D721Med (cell line): ENCODE data around the gene GALR1.
"Not testable (repeated sequence)": the region's sequence is repeated elsewhere in the genome, so short reads cannot be mapped to it uniquely, and the experiment has no call there.

ENCODE experiments used
- DNase-seq: peaks from one replicate; pipeline ENCODE4 v3.0.0; 2011; ENCODE audit warnings: low spot score; ENCODE audit not compliant: insufficient read length
- FAIRE-seq: peaks from 2 replicates; lab custom pipeline; 2011; peaks lifted over from hg19 to GRCh38; lab: Jason Lieb, UNC
- TF ChIP-seq, protein P1 (sequence below): IDR thresholded peaks from 2 replicates; pipeline ENCODE4 v1.5.1; 2012; ENCODE audit warnings: mild to moderate bottlenecking, control low read depth; ENCODE audit not compliant: insufficient read depth; ENCODE audit errors: missing control alignments

The GALR1 gene

DNA sequence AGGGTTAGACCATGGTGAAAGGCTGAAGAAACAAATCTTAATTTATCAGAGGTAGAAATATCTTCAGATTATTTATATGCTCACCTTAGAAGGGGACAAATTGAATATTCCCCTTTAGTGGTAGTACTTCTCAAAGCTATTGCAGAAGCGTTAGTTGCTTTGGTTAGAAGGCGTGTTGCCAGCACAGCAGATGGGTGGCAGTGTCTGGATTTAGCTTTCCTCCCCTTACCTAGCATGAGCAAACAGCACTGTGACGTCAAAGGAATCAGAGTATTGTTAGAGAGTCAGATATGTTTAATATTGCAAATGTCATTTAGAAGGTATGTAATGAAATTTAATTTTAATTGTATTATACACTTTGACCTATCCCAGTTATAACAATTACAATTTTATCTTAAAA is 27.2 kb upstream of the GALR1 start:
- TF ChIP-seq, protein P1, sequence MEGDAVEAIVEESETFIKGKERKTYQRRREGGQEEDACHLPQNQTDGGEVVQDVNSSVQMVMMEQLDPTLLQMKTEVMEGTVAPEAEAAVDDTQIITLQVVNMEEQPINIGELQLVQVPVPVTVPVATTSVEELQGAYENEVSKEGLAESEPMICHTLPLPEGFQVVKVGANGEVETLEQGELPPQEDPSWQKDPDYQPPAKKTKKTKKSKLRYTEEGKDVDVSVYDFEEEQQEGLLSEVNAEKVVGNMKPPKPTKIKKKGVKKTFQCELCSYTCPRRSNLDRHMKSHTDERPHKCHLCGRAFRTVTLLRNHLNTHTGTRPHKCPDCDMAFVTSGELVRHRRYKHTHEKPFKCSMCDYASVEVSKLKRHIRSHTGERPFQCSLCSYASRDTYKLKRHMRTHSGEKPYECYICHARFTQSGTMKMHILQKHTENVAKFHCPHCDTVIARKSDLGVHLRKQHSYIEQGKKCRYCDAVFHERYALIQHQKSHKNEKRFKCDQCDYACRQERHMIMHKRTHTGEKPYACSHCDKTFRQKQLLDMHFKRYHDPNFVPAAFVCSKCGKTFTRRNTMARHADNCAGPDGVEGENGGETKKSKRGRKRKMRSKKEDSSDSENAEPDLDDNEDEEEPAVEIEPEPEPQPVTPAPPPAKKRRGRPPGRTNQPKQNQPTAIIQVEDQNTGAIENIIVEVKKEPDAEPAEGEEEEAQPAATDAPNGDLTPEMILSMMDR = no peak
- peak; percentile 93 for FAIRE-seq
- no peak for DNase-seq

DNA sequence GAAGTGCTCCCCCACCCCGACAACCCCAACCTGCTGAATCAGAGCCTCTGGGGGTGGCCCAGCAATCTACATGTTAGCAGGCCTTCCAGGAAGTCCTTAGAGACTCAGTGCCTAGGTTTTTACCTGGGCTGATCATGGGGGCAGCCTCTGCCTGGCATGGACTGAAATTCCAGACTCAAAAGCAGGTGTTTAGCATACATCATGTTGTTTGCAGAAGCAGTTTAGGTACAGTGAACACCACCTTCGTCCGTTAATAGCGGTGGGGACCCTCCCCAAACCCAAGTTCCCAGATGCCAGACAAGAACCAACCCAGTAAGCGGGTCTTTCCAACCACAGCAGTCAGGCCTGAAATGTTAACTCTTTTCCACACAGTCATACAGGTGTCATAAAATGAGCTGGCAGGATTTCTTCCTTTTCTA is 26.4 kb upstream of the GALR1 start:
- FAIRE-seq = peak; percentile 69
- TF ChIP-seq, protein P1 = no peak
- DNase-seq = no peak

DNA sequence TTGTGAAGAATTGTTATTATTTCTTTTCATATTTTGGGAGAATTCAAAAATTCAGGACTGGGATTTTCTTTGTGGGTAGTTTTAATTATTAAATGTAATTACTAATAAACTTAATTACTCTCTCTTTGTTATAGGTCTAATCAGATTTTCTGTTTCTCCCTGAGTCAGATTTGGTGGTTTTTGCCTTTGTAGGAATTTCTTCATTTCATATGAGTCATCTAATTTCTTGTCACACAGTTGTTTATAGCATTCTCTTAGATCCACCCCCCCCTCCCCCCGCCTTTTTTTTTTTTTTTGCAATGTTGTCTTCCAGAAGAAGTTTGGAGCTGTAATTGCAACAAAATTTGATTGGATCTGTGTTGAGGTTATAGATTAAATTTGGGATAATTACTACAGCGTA is 26.0 kb upstream of the GALR1 start:
- TF ChIP-seq, protein P1 = no peak
- DNase-seq (no peak), FAIRE-seq (no peak)

DNA sequence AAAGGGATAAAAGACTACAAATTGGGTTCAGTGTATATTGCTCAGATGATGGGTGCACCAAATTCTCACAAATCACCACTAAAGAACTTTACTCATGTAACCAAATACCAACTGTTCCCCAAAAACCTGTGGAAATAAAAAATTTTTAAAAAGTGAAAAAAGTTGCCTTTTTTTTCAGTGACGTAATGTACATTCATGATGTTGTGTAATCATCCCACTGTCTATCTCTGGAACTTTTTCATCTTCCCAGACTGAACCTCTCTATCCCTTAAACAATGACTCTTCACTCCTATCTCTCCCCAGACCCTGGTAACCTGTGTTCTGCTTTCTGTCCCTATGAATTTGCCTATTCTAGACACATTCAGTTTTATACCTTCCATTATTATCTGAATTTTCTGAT is 19.0 kb upstream of the GALR1 start:
- TF ChIP-seq, protein P1 = no peak
- peak; percentile 90 for FAIRE-seq

DNA sequence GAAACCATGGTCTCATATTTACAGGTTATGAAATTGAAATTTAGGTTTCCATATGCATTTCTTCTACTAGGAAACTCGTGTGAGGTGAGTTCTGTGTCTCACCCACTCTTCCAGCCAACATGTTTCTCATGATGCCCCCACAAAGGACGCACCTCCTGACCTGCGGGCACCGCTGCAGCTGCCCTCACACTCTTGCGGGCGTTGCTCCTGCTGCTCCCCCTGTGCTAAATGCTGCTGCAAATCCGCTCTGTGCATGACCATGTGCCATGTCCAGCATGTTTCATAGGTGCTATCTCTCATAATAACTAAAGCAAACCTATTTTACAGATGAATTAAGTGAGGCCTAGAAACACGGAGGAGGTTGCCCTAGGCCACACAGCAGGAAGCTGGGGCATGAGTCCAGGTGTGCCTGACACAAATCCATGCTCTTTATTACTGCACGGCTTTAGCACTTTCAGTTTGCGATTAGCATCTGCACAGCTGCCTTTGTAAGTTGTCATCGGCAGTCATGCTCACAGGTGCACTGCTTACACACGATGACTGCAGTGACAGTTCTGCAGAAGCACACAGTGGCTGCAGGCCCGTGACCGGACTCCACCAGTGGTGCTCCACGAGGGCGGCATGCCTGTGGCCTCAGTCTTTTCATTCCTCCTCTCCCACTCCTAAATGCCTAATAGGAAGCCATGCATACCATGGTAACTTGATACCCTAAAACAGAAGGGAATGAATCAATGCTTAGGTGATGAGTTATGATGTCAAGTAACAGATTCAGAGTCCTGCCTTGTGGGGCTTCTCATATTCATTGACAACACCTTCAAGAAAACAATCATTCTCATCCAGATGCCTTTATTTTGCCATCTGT is 14.9 kb upstream of the GALR1 start:
- TF ChIP-seq, protein P1 = no peak
- no peak for DNase-seq

More for the DNA sequence above, 19.0 kb upstream of the GALR1 start:
- no peak for DNase-seq

DNA sequence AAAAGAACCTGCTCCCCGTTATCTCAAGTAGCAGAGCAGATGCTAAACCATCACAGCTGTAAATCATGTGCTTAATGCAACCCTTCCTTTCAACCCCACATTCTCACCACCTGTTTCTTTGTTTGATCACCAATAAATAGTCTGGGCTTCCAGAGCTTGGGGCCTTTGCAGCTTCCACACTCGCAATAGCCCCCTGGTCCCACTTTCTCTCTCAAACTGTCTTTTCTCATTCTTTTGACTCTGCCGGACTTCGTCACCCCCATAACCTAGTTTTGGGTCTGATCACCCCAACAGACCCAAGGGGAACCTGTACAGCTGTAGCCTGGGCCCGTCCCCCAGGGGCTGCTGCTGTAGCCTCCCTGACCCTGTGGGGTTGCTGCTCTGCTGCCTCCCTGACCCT is 10.4 kb upstream of the GALR1 start:
- not testable (repeated sequence) for FAIRE-seq, DNase-seq

More for the DNA sequence above, 14.9 kb upstream of the GALR1 start:
- FAIRE-seq = peak; percentile 63

DNA sequence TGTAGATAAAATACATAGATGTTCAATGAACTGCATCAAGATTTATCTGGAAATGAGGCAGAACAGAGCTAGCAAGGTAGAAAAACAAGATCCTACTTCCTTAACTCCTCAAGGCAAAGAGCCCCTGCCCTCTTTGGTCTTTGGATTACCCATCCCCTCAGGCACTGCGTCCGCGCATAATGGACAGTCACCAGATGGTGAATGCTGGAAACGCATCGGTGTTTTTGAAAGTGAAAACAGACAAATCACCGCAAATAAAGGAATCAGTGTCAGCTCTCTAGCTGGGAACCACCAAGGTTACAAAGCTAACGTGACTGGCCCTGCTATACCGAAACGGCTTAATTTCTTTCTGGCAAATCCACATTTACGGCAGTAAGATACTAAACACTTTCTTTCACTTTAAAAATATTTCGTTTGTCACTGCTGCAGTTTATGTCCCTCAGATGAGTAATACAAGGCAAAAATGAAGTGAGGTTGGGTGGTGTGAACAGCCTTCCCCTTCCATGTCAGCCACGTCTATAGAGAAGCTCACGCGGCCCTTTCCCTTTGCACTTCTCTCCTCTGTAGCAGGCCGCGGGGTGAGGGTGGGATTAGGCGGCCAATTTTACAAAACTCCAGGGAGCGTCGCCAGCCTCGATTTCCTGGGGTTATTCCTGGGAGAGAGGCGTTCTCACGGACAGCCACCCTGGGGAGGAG is 627 bp upstream of the GALR1 start:
- TF ChIP-seq, protein P1 = no peak
- no peak for DNase-seq
- no peak for FAIRE-seq
